Skeletal muscle tissue (tissue), 4 donors: Measurements from ENCODE around the gene ADRB1. TPM values are rescaled to one million over a fixed set of nuclear protein-coding genes. Genes with fewer than 3 reads are reported as not detected.

Source experiments
- H3K27ac ChIP-seq: one replicate; pipeline ENCODE4 v1.7.0; 2013; ENCODE audit warnings: mild to moderate bottlenecking, low read depth, low read length, inconsistent platforms
- H3K27me3 ChIP-seq, 3 donors: one replicate each; pipeline ENCODE4 v1.7.0; 2013; ENCODE audit warnings: low read length in 3 of 3; ENCODE audit not compliant: control insufficient read depth in 3 of 3, insufficient read depth in 3 of 3
- H3K36me3 ChIP-seq, 3 donors: one replicate each; pipeline ENCODE4 v1.7.0; 2013; ENCODE audit warnings: low read length in 3 of 3; ENCODE audit not compliant: control insufficient read depth in 3 of 3, insufficient read depth in 3 of 3
- H3K4me1 ChIP-seq, 3 donors: one replicate each; pipeline ENCODE4 v1.7.0; 2013; ENCODE audit warnings: low read length in 3 of 3, mild to moderate bottlenecking in 3 of 3; ENCODE audit not compliant: control insufficient read depth in 3 of 3, insufficient read depth in 3 of 3
- H3K4me3 ChIP-seq, 3 donors: one replicate each; pipeline ENCODE4 v1.7.0; 2013; ENCODE audit warnings: low read length in 3 of 3
- H3K9ac ChIP-seq, 3 donors: one replicate each; pipeline ENCODE4 v1.7.0; 2013; ENCODE audit warnings: low read length in 3 of 3, mild to moderate bottlenecking in 3 of 3, moderate library complexity in 2 of 3, low read depth in 1 of 3
- H3K9me3 ChIP-seq, 3 donors: one replicate each; pipeline ENCODE4 v1.7.0; 2013; ENCODE audit warnings: low read length in 3 of 3; ENCODE audit not compliant: control insufficient read depth in 3 of 3
- total RNA-seq: library from RNA; depleted of rRNA; stranded (reverse); fragments of >200 nt; gene quantifications from one replicate; pipeline ENCODE4 v1.2.3, GENCODE V29; 2014
- donor health status: Osteomylitis.

Gene ADRB1
- total RNA-seq, 1 donor from 2014 or later: 0.52 TPM

DNA sequence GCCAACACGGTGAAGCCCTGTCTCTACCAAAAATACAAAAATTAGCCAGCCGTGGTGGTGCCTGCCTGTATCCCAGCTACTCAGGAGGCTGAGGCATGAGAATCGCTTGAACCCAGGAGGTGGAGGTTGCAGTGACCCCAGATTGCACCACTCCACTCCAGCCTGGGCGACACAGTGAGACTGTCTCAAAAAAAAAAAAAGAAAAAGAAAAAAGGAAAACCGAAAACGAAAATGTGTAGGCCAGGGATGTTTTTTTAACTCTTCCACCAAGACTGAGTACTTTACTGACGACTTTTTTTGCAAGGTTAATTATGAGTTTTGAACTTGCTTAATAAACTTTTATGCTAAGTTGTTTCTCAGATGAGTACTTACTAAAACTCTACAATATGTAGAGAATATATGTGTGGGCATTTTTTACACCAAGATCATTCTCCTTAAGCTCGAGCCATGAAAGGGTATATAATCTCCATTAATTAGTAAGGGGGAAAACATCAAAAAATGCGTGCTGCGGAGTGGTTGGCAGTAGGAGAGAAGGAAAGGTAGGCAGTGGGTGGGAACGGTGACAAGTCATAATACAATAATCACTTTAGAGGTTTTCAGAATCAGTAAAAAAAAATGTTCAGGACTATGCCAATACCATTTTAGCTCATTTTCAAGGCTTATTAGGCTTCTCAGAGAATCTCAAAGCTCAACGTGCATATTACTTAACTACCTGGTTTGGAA is 8.6 kb upstream of the ADRB1 start:
- no peak overlapping the region for H3K9ac ChIP-seq
- H3K36me3 ChIP-seq: no peaks in the 10 kb centered on the region
- no peak overlapping the region for H3K27ac ChIP-seq
- H3K4me3 ChIP-seq: no peak overlapping the region
- no peaks in the 10 kb centered on the region for H3K9me3 ChIP-seq
- no peaks in the 10 kb centered on the region for H3K4me1 ChIP-seq
- H3K27me3 ChIP-seq: peaks cover 0 to 7% (median 0%) of the 10 kb centered on the region in 3 donors

DNA sequence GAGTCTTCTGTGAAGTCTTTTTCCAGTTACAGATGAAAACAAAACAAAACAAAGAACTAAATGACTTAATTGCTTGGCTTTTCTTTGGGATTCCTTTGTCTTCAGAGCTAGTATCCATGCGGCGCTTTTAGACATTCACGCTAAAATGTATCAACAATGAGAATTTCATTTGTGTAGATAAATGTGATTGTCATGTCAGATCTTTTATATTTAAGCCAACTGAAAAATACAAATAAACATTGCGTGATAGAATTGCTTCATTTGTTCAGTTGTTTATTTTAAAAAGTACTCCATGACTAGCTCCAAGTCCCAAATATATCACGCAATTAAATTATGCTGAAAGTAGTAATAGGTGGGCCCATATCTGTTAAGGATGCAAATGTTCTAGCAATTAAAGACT is 7.9 kb upstream of the ADRB1 start:
- H3K9me3 ChIP-seq: no peaks in the 10 kb centered on the region
- peaks cover 0 to 7% (median 0%) of the 10 kb centered on the region in 3 donors for H3K27me3 ChIP-seq
- H3K27ac ChIP-seq: no peak overlapping the region
- no peaks in the 10 kb centered on the region for H3K4me1 ChIP-seq
- H3K9ac ChIP-seq: no peak overlapping the region
- no peaks in the 10 kb centered on the region for H3K36me3 ChIP-seq
- no peak overlapping the region for H3K4me3 ChIP-seq

DNA sequence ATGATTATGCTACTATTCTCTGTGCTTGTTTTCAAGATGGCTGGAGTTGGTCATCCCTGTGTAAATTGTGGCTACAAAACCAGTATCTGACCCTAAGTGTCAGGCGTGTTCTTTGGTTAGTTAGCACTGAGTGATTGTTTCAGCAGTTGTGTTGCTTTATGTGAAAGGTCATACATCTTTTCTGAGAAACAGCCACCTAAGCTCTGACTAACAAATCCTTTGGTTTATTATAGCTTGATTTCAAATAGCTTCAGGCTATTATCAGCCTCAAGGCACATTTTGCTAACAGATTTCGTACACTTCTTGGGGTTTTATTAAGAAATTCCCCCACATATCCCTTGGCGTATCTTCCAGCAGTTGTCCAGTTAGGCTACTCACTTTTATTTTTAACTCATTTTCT is 4.8 kb upstream of the ADRB1 start:
- Histone ChIP-seq H3K9me3 (no peaks in the 10 kb centered on the region), H3K9ac (no peak overlapping the region), H3K27me3 (peaks cover 4 to 13% (median 8%) of the 10 kb centered on the region in 3 donors), H3K36me3 (no peaks in the 10 kb centered on the region), H3K4me1 (peaks cover 2 to 4% (median 4%) of the 10 kb centered on the region in 3 donors), H3K4me3 (no peak overlapping the region), H3K27ac (no peak overlapping the region)

DNA sequence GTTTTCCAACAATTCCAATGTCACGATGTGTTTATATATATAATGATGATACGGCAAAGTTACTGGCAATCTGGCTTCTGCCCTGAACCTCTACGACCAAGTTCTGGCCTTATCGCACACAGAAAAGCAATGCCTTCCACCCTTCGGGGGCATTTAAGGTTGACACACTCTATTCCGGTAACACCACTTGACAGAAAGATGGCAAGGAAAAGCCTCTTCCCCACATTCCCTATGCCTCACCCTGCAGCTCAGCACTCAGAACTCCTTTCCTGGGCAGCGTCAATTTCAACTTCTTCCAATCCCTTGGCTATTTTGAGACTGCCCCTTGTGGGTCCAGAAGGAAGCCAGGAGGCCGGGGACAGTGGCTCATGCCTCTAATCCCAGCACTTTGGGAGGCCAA is 2.5 kb upstream of the ADRB1 start:
- no peak overlapping the region for H3K4me3 ChIP-seq
- no peak overlapping the region for H3K27ac ChIP-seq
- H3K9me3 ChIP-seq: no peaks in the 10 kb centered on the region
- H3K27me3 ChIP-seq: peaks cover 16 to 31% (median 22%) of the 10 kb centered on the region in 3 donors
- H3K9ac ChIP-seq: no peak overlapping the region
- no peaks in the 10 kb centered on the region for H3K36me3 ChIP-seq
- H3K4me1 ChIP-seq: peaks cover 4 to 11% (median 7%) of the 10 kb centered on the region in 3 donors

DNA sequence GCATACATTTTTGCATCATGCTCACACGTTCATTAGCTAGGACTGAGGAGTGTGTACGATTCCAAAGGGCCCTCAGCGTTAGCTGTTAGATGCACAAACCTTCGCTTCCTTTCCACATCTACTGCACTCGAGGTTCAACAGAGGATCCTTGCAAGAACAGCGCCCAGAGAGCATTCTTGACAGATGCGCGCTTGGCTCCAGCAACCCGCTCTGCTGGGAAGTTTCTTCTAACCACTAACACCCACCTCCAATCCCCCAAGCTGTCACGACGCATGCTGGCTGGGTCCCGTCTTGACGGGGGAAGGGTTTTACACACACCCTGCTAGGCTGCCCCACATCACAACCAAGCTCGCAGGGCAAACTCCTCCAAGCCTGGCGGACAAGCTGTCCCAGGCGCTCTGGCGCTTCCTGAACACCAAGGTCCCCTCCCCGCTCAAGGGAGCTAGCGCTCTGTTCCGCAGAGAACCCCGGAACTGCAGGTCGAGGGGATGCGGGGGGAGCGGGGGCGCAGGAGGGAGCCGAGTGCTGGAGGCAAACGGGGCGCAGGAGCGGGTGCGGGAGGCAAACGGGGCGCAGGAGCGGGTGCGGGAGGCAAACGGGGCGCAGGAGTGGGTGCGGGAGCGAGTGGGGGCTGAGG is 653 bp upstream of the ADRB1 start:
- peak overlapping the region; percentile 12 to 55 (median 54) for H3K9ac ChIP-seq
- H3K4me3 ChIP-seq: peak overlapping the region; percentile 56 to 70 (median 63)
- no peaks in the 10 kb centered on the region for H3K36me3 ChIP-seq
- H3K27me3 ChIP-seq: peaks cover 16 to 33% (median 26%) of the 10 kb centered on the region in 3 donors
- peaks cover 4 to 11% (median 7%) of the 10 kb centered on the region in 3 donors for H3K4me1 ChIP-seq
- H3K9me3 ChIP-seq: no peaks in the 10 kb centered on the region
- no peak overlapping the region for H3K27ac ChIP-seq

DNA sequence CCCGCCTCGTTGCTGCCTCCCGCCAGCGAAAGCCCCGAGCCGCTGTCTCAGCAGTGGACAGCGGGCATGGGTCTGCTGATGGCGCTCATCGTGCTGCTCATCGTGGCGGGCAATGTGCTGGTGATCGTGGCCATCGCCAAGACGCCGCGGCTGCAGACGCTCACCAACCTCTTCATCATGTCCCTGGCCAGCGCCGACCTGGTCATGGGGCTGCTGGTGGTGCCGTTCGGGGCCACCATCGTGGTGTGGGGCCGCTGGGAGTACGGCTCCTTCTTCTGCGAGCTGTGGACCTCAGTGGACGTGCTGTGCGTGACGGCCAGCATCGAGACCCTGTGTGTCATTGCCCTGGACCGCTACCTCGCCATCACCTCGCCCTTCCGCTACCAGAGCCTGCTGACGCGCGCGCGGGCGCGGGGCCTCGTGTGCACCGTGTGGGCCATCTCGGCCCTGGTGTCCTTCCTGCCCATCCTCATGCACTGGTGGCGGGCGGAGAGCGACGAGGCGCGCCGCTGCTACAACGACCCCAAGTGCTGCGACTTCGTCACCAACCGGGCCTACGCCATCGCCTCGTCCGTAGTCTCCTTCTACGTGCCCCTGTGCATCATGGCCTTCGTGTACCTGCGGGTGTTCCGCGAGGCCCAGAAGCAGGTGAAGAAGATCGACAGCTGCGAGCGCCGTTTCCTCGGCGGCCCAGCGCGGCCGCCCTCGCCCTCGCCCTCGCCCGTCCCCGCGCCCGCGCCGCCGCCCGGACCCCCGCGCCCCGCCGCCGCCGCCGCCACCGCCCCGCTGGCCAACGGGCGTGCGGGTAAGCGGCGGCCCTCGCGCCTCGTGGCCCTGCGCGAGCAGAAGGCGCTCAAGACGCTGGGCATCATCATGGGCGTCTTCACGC is 825 bp downstream of the ADRB1 start:
- Histone ChIP-seq H3K4me1 (peaks cover 4 to 11% (median 7%) of the 10 kb centered on the region in 3 donors), H3K36me3 (no peaks in the 10 kb centered on the region), H3K9ac (peak overlapping the region in 1 of 3 donors; percentile 16), H3K9me3 (no peaks in the 10 kb centered on the region), H3K27me3 (peaks cover 16 to 35% (median 26%) of the 10 kb centered on the region in 3 donors), H3K27ac (no peak overlapping the region), H3K4me3 (peak overlapping the region; percentile 38 to 65 (median 58))

DNA sequence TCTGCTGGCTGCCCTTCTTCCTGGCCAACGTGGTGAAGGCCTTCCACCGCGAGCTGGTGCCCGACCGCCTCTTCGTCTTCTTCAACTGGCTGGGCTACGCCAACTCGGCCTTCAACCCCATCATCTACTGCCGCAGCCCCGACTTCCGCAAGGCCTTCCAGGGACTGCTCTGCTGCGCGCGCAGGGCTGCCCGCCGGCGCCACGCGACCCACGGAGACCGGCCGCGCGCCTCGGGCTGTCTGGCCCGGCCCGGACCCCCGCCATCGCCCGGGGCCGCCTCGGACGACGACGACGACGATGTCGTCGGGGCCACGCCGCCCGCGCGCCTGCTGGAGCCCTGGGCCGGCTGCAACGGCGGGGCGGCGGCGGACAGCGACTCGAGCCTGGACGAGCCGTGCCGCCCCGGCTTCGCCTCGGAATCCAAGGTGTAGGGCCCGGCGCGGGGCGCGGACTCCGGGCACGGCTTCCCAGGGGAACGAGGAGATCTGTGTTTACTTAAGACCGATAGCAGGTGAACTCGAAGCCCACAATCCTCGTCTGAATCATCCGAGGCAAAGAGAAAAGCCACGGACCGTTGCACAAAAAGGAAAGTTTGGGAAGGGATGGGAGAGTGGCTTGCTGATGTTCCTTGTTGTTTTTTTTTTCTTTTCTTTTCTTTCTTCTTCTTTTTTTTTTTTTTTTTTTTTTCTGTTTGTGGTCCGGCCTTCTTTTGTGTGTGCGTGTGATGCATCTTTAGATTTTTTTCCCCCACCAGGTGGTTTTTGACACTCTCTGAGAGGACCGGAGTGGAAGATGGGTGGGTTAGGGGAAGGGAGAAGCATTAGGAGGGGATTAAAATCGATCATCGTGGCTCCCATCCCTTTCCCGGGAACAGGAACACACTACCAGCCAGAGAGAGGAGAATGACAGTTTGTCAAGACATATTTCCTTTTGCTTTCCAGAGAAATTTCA is 1.7 kb downstream of the ADRB1 start:
- Histone ChIP-seq H3K36me3 (no peaks in the 10 kb centered on the region), H3K27ac (no peak overlapping the region), H3K9me3 (no peaks in the 10 kb centered on the region), H3K27me3 (peaks cover 16 to 36% (median 26%) of the 10 kb centered on the region in 3 donors), H3K9ac (no peak overlapping the region), H3K4me3 (peak overlapping the region; percentile 46 to 65 (median 56)), H3K4me1 (peaks cover 4 to 11% (median 7%) of the 10 kb centered on the region in 3 donors)

DNA sequence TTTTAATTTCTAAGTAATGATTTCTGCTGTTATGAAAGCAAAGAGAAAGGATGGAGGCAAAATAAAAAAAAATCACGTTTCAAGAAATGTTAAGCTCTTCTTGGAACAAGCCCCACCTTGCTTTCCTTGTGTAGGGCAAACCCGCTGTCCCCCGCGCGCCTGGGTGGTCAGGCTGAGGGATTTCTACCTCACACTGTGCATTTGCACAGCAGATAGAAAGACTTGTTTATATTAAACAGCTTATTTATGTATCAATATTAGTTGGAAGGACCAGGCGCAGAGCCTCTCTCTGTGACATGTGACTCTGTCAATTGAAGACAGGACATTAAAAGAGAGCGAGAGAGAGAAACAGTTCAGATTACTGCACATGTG is 2.4 kb downstream of the ADRB1 start:
- H3K27me3 ChIP-seq: peaks cover 16 to 36% (median 26%) of the 10 kb centered on the region in 3 donors
- H3K9me3 ChIP-seq: no peaks in the 10 kb centered on the region
- H3K4me1 ChIP-seq: peaks cover 4 to 11% (median 7%) of the 10 kb centered on the region in 3 donors
- H3K9ac ChIP-seq: no peak overlapping the region
- no peaks in the 10 kb centered on the region for H3K36me3 ChIP-seq
- H3K4me3 ChIP-seq: peak overlapping the region in 2 of 3 donors; percentile 35 to 56
- no peak overlapping the region for H3K27ac ChIP-seq

DNA sequence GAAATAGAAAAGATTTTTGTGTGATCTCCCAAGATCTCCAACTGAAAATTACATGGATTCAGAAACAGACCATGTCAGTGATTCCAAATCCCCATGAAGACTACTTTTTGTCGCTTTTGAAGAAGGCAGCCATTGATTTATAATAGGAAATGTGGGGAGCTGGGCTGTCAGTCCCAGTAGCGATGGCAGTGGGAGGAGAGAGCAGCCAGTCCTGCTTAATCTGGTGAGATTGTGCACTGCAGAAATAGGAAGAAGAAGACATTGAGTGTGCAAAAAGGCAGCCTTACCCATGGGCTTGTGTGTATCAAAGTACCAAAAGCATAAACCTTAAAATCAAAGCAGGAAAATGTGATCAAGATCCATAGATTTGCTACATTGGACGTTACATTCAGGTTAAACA is 4.8 kb downstream of the ADRB1 start:
- H3K4me3 ChIP-seq: no peak overlapping the region

More for the DNA sequence above, 4.8 kb downstream of the ADRB1 start:
- Histone ChIP-seq H3K9me3 (no peaks in the 10 kb centered on the region), H3K27ac (no peak overlapping the region), H3K27me3 (peaks cover 8 to 31% (median 26%) of the 10 kb centered on the region in 3 donors), H3K36me3 (no peaks in the 10 kb centered on the region), H3K4me1 (peaks cover 0 to 7% (median 5%) of the 10 kb centered on the region in 3 donors), H3K9ac (no peak overlapping the region)
